Measurements from ENCODE around the gene MVK.
"Not testable (repeated sequence)": the region's sequence is repeated elsewhere in the genome, so short reads cannot be mapped to it uniquely, and the experiment has no call there.

GRCh38 chr12:109602132-109602531, 28.5 kb downstream of the MVK start:
- TF ChIP-seq EP300 (IDR thresholded peaks at IDR 0.05): not testable (repeated sequence)
- TF ChIP-seq, protein P1, sequence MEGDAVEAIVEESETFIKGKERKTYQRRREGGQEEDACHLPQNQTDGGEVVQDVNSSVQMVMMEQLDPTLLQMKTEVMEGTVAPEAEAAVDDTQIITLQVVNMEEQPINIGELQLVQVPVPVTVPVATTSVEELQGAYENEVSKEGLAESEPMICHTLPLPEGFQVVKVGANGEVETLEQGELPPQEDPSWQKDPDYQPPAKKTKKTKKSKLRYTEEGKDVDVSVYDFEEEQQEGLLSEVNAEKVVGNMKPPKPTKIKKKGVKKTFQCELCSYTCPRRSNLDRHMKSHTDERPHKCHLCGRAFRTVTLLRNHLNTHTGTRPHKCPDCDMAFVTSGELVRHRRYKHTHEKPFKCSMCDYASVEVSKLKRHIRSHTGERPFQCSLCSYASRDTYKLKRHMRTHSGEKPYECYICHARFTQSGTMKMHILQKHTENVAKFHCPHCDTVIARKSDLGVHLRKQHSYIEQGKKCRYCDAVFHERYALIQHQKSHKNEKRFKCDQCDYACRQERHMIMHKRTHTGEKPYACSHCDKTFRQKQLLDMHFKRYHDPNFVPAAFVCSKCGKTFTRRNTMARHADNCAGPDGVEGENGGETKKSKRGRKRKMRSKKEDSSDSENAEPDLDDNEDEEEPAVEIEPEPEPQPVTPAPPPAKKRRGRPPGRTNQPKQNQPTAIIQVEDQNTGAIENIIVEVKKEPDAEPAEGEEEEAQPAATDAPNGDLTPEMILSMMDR (IDR thresholded peaks at IDR 0.05): not testable (repeated sequence)
